Lower leg skin (tissue), 4 donors: ENCODE data around the gene CDYL2. TPM values are rescaled to one million over a fixed set of nuclear protein-coding genes. Genes with fewer than 3 reads are reported as not detected.

Experiments used
- DNase-seq, 2 donors: peaks; one replicate each; pipeline ENCODE4 v3.0.0-alpha.2; 2019; ENCODE audit warnings: low spot score in 2 of 2
- H3K4me3 ChIP-seq: fragments of 200-600 bp; sonication (generic); 2 replicates; pipeline ENCODE4 v1.5.1; 2017; ENCODE audit warnings: mild to moderate bottlenecking, low read depth; ENCODE audit not compliant: poor library complexity, severe bottlenecking
- CTCF ChIP-seq, 3 donors: fragments of 450-650 bp; IDR thresholded peaks; one replicate each; pipeline ENCODE4 v1.5.1; 2016; ENCODE audit warnings: antibody characterized with exemption in 3 of 3, mild to moderate bottlenecking in 3 of 3, moderate library complexity in 2 of 3
- POLR2A ChIP-seq, 2 donors: fragments of 450-650 bp; IDR thresholded peaks; one replicate each; pipeline ENCODE4 v1.6.1; 2016 to 2017; ENCODE audit warnings: antibody characterized with exemption in 2 of 2, mild to moderate bottlenecking in 1 of 2, moderate library complexity in 1 of 2
- WGBS, 2 donors: methylation state at CpG; one replicate each; pipeline ENCODE4 v1.1.5; 2018; 5-methylcytosine and 5-hydroxymethylcytosine counted together
- intact Hi-C: fragments of 100-400 bp; cut with DNase I; formaldehyde crosslinking; loops from one replicate; pipeline ENCODE4 v1.15.0; 2023; ENCODE audit warnings: low total_unique reads
- total RNA-seq, 4 donors: library from RNA; depleted of rRNA; stranded (reverse); fragments of >200 nt; gene quantifications; one replicate each; pipeline ENCODE4 v1.1.0, GENCODE V29; 2016

Gene CDYL2
- total RNA-seq, 4 donors from 2014 or later: 1.3 to 1.9 (median 1.7) TPM

- intact Hi-C loops: no loop called here
- no peak for DNase-seq
- WGBS, 2 donors: 97 to 100% methylated on average over 3 of the region's 3 CpGs
- no peak overlapping the region for H3K4me3 ChIP-seq
- TF ChIP-seq CTCF (IDR thresholded peaks at IDR 0.05) (no peak), POLR2A (IDR thresholded peaks at IDR 0.05) (no peak)
Measured at GRCh38 chr16:80683646-80684045, 120.8 kb downstream of the CDYL2 start.

GRCh38 chr16:80682421-80683070 lies 121.9 kb downstream of the CDYL2 start:
- intact Hi-C loops: no loop called here
- WGBS, 2 donors: 71 to 73% methylated on average over 18 of the region's 18 CpGs
- H3K4me3 ChIP-seq: no peak overlapping the region
- TF ChIP-seq CTCF (IDR thresholded peaks at IDR 0.05) (no peak), POLR2A (IDR thresholded peaks at IDR 0.05) (no peak)
- no peak for DNase-seq

GRCh38 chr16:80681436-80681835 lies 123.0 kb downstream of the CDYL2 start:
- TF ChIP-seq CTCF (IDR thresholded peaks at IDR 0.05) (no peak), POLR2A (IDR thresholded peaks at IDR 0.05) (no peak)
- DNase-seq: no peak
- WGBS, 2 donors: 89 to 90% methylated on average over 7 of the region's 7 CpGs
- H3K4me3 ChIP-seq: no peak overlapping the region
- intact Hi-C loops: no loop called here

- intact Hi-C loops: no loop called here
- WGBS, 2 donors: 94 to 96% methylated on average over 6 of the region's 6 CpGs
Measured at GRCh38 chr16:80680839-80681238, 123.6 kb downstream of the CDYL2 start.

GRCh38 chr16:80680046-80680445 lies 124.4 kb downstream of the CDYL2 start:
- 85 to 87% methylated on average over 7 of the region's 7 CpGs for WGBS, 2 donors
- no peak for DNase-seq
- TF ChIP-seq POLR2A (IDR thresholded peaks at IDR 0.05): no peak
- TF ChIP-seq CTCF (IDR thresholded peaks at IDR 0.05): no peak
- no peak overlapping the region for H3K4me3 ChIP-seq
- intact Hi-C loops: no loop called here

More at GRCh38 chr16:80680839-80681238, 123.6 kb downstream of the CDYL2 start:
- no peak overlapping the region for H3K4me3 ChIP-seq
- no peak for TF ChIP-seq CTCF (IDR thresholded peaks at IDR 0.05)
- no peak for TF ChIP-seq POLR2A (IDR thresholded peaks at IDR 0.05)
- no peak for DNase-seq

- WGBS, 2 donors: 100% methylated on average over 1 of the region's 1 CpG
- TF ChIP-seq CTCF (IDR thresholded peaks at IDR 0.05): no peak
- no peak for TF ChIP-seq POLR2A (IDR thresholded peaks at IDR 0.05)
Measured at GRCh38 chr16:80674884-80675283, 129.5 kb downstream of the CDYL2 start.

More at GRCh38 chr16:80674884-80675283, 129.5 kb downstream of the CDYL2 start:
- H3K4me3 ChIP-seq: no peak overlapping the region
- peak in 1 of 2 donors; percentile 2 for DNase-seq
- intact Hi-C loops: no loop called here
